ENCODE results near the gene CBL.

- TF ChIP-seq CTCF (IDR thresholded peaks at IDR 0.05) (no peak), POLR2A (IDR thresholded peaks at IDR 0.05) (no peak)
Measured at GRCh38 chr11:119350302-119350701, 144.2 kb downstream of the CBL start.
